ENCODE data around the gene RARG.

The RARG gene

DNA sequence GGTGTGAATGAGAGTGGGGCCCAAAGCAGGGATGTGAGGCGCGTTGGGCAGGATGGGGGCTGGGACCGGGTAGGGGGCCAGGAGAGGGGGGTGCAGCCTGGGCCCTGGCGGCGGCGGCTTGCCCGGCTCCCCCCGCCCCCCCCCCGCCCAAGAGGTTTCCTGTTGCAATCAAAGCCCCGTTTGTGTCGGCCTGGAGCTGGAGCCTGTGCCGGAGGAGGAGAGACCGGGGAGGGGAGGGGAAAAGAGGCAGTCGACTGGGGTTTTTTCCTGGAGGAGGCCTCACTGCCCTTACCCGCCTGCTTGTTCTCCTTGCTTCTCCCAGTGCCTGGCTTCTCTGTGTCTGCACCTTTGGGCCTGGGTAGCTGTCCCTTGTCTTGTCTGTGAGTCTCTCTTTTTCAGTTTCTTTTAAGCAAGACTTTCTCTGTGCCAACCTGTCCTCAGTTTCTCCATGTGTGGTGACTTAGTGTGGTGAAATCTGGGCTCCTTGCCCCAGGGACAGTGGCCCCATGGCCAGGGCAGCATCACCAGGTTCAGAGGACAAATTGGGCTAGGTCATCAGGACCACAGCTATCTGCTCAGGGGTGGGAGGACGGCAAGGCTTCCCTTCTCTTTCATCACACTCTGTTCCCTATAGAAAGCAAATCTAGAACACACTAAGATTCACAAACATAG, 8.5 kb downstream of the RARG start:
- no peak for DNase-seq (ENCODE audit: low spot score)

DNA sequence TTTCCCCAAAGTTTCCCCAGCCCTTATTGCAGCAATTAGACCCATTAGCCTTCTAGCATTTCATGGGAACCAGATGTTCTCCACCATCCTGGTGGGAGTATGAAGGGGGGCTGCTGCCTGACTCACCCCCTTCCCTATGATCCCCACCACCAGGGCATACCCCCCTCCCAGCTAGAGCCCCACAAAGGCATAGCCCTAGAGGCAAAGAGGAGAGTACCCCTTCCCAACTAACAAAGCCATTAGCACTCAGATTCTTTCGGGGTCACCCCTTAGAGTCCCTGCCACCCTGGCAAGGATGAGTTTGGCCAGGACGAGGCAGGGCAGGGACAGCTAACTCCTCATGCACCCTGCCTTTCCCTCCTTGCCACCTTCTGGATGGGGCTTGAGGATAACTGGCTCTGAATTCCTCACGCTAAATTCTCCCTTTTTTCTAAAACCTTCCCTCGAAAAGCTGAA, 9.2 kb downstream of the RARG start:
- DNase-seq (ENCODE audit: low spot score): no peak

GRCh38 chr12:53222170-53222721, 9.8 kb downstream of the RARG start:
- no peak for DNase-seq (ENCODE audit: low spot score)

GRCh38 chr12:53221203-53222080, 10.6 kb downstream of the RARG start:
- no peak for DNase-seq (ENCODE audit: low spot score)

GRCh38 chr12:53220694-53221202, 11.3 kb downstream of the RARG start:
- DNase-seq (ENCODE audit: low spot score): peak; percentile 83

DNA sequence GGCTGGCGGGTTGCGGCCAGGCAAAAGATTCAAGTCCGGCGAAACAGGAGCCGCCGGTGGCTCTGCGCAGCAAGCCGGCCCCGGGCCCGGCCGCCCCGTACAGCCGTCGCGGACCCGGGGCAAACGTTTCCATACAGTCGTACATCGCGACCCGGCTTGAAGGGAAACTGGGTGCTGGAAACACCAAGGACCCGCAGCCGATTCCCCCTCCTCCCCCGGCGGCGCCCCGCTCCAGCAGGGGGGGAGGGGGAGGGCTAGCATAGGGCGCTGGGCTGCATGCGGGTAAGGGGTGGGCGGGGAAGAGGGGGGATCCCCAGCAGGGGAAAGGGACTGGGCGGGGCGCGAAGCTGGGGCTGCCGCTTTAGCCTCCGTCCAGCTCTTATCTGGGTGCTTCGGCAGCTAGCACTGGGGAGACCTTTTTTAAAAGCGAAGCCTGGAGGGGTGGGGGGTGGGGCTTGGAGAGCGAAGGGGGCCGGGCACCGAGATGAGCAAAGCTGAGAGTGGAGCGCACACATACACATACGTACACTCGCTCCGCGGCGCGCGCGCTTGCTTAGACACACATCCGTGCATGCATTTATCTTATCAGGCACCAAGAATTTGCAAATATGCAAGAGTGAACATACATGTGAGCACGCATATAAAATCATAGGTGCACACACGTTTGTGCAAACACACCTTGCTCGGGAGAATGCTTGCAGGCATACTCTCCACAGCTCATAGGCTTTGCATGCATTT, 11.9 kb downstream of the RARG start:
- DNase-seq (ENCODE audit: low spot score): peak; percentile 74

DNA sequence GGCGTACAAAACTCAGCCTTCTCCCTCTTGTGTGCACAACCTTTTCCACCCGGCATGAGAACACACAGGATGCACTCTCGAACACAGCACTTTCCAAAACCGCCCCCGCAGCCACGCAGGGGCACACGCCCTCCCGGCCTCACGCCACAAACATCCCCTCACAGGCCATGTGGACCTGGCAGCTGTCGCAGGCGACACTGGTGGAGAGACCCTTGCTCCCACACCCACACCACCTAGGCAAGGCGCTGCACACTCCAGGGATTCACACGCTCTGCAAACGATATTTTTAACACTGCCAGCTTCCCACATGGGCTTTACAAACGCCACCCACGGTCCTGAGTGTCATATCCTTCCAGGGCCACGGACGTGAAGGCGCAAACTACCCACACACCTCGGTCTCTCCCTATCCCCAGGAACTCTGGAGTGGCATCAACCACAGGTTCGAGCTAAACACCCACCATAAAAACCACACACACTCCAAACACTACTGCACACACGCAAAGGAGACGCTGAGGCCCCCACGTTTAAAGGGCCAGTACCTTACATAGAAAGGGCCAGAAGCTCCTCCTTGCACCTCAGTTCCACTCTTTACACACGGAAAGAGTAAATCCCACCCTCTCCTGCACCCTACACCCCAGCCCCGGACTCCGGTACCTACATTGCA, 12.6 kb downstream of the RARG start:
- DNase-seq (ENCODE audit: low spot score): no peak

DNA sequence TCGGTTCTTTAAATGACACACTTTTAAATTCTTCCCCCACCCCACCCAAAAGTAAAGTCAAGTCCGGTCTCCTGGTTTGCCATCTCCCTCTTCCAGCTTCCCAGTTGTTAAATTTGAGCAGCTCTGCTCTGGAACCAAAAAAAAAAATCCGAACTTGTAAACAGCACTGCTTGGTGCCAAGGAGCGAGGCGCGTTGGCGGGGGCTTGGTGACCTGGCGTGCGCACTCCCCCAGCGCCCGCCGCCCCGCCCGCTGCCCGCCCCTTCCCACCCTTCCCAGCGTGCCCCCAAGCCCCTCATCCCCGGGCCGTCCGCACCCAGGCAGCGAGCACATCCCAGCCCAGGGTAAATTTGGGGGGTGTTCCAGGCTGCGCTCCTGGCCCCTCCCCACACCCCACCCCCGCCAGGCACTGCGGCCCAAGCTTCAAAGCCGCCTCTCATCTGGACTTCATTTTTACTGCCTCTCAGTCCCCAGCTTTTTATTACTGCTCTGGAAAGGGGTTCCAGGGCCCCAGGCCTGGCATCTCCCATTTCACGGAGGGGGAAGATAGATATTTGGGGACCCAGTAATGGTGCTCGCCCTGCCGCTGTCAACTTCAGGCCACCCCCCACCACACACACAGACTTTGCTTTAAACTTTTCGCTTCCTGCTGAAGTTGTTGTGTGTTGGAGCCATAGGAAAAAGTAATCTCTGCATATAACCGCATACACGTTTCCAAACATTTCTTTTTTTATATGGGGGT, 13.3 kb downstream of the RARG start:
- no peak for DNase-seq (ENCODE audit: low spot score)

DNA sequence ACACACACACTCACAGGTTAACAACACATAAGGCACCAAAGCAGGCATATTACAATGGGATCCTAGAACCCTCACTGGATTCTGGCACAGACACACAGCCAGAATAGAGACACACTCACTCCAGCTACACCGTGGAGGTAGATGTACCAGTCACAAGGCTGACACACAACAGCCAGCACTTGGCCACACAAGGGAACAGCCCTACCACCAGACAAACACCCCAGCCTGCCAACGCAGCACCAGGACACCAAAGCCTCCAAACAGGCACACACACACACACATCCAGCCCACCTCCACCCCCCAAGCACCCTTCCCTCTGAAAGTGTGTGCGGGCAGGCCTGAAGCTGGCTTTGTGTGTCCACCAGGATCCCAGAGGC, 14.1 kb downstream of the RARG start:
- no peak for DNase-seq (ENCODE audit: low spot score)

- no peak for DNase-seq (ENCODE audit: low spot score)
Measured at GRCh38 chr12:53217051-53217930, 14.7 kb downstream of the RARG start.

DNA sequence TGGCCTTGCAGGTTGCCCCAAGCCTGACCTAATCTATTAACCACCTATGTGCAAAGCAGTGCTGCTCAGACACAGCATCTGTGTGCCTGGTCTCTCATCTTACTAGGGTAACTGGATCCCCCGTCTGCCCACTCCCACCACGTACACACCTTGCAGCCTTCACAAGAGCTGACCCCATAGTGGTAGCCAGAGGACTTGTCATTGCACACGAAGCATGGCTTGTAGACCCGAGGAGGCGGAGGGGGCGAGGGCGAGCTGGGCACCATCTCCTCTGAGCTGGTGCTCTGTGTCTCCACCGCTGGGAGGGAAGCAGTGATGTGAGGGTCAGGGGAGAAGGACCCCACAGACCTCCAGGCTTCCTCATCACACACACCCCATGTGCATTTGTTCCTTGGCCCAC, 16.5 kb downstream of the RARG start:
- DNase-seq (ENCODE audit: low spot score): no peak

DNA sequence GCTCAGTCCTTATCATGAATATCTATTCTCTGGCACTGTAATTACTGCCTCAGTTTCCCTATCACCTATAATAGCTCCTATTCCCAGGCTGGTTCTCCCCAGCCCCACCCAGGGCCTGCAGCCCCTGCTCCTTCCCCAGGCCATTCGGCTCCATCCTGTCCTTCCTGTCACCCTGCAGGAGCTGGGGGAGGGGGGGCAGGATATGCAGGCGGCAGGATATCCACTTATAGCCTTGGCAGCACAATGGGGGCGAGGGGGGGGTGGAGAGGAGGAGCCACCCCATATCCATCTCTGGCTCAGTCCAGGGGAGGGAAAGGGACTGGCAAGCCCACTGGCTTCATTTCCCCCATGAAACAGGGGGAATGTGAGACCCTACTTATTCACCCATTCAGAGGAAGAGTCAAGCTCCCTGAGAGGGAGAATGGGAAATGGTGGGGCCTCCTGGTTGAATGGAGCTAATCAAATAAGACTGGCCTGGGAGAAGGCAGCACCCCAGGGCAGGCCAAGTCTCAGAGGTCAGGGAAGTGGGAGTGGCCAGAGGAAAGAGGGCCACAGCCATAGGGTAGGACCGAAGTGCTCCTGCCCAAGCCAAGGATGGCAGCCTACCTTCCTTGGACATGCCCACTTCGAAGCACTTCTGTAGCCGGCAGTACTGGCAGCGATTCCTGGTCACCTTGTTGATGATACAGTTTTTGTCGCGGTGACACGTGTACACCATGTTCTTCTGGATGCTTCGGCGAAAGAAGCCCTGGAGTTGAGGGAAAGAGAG, 17.1 kb downstream of the RARG start:
- DNase-seq (ENCODE audit: low spot score): peak; percentile 91

GRCh38 chr12:53214221-53214620, 17.8 kb downstream of the RARG start:
- no peak for DNase-seq (ENCODE audit: low spot score)

DNA sequence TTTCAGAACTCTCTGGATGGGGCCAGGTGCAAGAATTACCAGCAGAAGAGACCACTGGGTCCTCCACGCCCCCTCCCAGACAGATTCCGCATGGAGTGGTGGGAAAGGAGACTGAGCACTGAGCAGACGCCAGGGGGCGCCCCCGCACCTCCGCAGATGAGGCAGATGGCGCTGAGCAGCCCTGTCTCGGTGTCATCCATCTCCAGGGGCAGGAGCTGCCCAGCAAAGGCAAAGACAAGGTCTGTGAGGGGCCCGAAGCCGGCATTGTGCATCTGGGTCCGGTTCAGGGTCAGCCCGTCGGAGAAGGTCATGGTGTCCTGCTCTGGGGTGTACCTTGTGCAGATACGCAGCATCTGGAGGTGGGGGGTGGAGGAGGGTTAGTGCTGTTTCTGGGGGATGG, 18.7 kb downstream of the RARG start:
- DNase-seq (ENCODE audit: low spot score): peak; percentile 77

- no peak for DNase-seq (ENCODE audit: low spot score)
Measured at GRCh38 chr12:53212931-53213330, 19.1 kb downstream of the RARG start.

DNA sequence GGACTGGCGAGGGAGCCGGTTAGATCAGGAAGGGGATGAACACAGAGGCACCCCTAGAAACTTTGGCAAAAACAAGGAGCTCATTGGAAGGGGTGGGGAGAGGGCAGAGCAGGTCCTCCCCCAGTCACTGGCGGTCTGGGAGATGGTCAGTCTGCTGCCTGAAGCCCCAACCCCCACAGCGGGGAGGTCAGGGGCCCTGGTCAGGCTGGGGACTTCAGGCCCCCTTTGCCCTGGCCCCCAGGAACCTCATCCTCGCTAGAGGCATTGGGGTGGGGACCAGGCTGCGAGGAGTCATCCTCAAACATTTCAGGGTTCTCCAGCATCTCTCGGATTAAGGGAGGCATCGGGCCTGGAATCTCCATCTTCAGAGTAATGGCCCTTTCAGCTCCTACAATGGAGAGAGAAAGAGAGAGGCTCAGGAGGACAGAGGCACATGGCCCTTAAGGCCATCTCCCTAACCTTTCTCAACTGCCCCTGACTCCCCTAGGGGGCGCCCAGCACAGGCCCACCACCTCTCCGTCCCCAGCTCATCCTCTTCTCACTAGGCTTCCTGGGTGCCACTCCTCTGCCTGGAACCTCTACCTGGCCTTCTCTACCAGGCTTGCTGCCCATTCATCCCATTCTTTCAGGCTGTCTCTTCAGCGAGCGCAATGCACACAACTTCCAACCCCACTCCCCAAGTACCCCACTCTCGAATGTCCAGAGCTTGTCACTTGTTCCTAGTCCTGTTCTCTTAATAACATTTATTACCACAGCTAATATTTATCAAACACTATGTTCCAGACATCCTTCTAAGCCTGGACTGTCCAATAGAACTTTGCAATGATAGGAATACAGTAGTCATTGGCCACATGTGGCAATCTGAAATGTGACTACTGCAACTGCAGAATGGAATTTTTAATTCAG, 20.3 kb downstream of the RARG start:
- DNase-seq (ENCODE audit: low spot score): no peak

- no peak for DNase-seq (ENCODE audit: low spot score)
Measured at GRCh38 chr12:53210843-53211242, 21.2 kb downstream of the RARG start.

GRCh38 chr12:53208877-53209463, 23.0 kb downstream of the RARG start:
- no peak for DNase-seq (ENCODE audit: low spot score)

All from kidney capillary endothelial cell (primary cell).